Neutrophil (primary cell): ENCODE results near the gene NNT.
"Not testable (repeated sequence)": the region's sequence is repeated elsewhere in the genome, so short reads cannot be mapped to it uniquely, and the experiment has no call there.

Experiments used
- H3K27ac ChIP-seq: fragments of 200-600 bp; sonication (generic); 2 replicates; pipeline ENCODE4 v1.5.1; 2016; ENCODE audit warnings: mild to moderate bottlenecking, moderate library complexity
- H3K27me3 ChIP-seq: fragments of 200-600 bp; sonication (generic); 2 replicates; pipeline ENCODE4 v1.6.0; 2016; ENCODE audit warnings: mild to moderate bottlenecking
- H3K36me3 ChIP-seq: fragments of 200-600 bp; sonication (generic); 2 replicates; pipeline ENCODE4 v1.5.1; 2017
- H3K4me1 ChIP-seq, 2 experiments: fragments of 200-600 bp in 1 of 2; sonication (generic) in 1 of 2; 1 replicate in 1 of 2; 2 replicates in 1 of 2; pipeline versions ENCODE4 v1.5.1 to v1.6.1; 2013 to 2016; ENCODE audit warnings: low read depth in 1 of 2, low read length in 1 of 2, mild to moderate bottlenecking in 1 of 2, moderate library complexity in 1 of 2; ENCODE audit not compliant: control insufficient read depth in 1 of 2, insufficient read depth in 1 of 2
- H3K4me3 ChIP-seq, 2 experiments: fragments of 200-600 bp in 1 of 2; sonication (generic) in 1 of 2; 1 replicate in 1 of 2; 2 replicates in 1 of 2; pipeline ENCODE4 v1.5.1; 2013 to 2016; ENCODE audit warnings: low read depth in 1 of 2, low read length in 1 of 2, mild to moderate bottlenecking in 1 of 2, moderate library complexity in 1 of 2
- H3K9me3 ChIP-seq: fragments of 200-600 bp; sonication (generic); 2 replicates; pipeline ENCODE4 v1.5.1; 2016
- TF ChIP-seq, protein P1 (sequence below): fragments of 200-600 bp; sonication (generic); IDR thresholded peaks from 2 replicates; pipeline ENCODE4 v1.5.1; 2016; ENCODE audit warnings: antibody characterized with exemption

The NNT gene

DNA sequence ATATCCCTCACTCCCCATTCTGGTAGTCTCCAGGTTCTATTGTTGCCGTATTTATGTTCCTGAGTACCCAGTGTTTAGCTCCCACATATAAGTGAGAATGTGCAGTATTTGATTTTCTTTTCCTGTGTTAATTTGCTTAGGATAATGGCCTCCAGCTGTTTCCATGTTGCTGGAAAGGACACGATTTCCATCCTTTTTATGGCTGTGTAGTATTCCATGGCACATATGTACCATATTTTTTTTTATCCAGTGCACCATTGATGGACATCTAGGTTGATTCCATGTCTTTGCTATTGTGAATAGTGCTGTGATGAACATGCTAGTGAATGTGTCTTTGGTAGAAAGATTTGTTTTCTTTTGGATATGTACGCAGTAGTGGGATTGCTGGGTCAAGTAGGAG, 98.2 kb downstream of the NNT start:
- H3K4me3 ChIP-seq: no peak overlapping the region
- no peaks in the 10 kb centered on the region for H3K4me1 ChIP-seq
- H3K27me3 ChIP-seq: no peaks in the 10 kb centered on the region
- TF ChIP-seq, protein P1, sequence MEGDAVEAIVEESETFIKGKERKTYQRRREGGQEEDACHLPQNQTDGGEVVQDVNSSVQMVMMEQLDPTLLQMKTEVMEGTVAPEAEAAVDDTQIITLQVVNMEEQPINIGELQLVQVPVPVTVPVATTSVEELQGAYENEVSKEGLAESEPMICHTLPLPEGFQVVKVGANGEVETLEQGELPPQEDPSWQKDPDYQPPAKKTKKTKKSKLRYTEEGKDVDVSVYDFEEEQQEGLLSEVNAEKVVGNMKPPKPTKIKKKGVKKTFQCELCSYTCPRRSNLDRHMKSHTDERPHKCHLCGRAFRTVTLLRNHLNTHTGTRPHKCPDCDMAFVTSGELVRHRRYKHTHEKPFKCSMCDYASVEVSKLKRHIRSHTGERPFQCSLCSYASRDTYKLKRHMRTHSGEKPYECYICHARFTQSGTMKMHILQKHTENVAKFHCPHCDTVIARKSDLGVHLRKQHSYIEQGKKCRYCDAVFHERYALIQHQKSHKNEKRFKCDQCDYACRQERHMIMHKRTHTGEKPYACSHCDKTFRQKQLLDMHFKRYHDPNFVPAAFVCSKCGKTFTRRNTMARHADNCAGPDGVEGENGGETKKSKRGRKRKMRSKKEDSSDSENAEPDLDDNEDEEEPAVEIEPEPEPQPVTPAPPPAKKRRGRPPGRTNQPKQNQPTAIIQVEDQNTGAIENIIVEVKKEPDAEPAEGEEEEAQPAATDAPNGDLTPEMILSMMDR: no peak
- H3K36me3 ChIP-seq: peaks cover 37% of the 10 kb centered on the region
- no peak overlapping the region for H3K27ac ChIP-seq
- no peaks in the 10 kb centered on the region for H3K9me3 ChIP-seq

DNA sequence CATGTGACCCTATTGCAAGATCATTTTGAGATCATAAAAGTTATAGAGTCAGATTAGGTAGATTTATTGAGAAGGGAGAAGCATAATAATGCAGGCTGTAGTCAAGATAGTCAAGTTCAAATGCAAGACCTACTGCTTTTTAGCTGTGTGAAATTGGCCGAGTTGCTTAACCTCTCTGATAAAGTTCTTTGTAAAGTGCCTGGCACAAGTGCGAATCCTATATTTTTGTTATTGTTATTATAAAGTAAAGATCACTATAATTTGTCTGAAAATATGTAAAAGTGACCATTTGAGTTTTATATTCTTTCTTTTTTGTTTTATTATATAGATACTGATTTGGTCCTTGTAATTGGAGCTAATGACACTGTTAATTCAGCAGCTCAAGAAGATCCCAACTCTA, 99.3 kb downstream of the NNT start:
- TF ChIP-seq, protein P1: no peak
- peaks cover 37% of the 10 kb centered on the region for H3K36me3 ChIP-seq
- no peaks in the 10 kb centered on the region for H3K9me3 ChIP-seq
- no peaks in the 10 kb centered on the region for H3K27me3 ChIP-seq
- H3K27ac ChIP-seq: no peak overlapping the region
- H3K4me1 ChIP-seq: no peaks in the 10 kb centered on the region
- H3K4me3 ChIP-seq: no peak overlapping the region

DNA sequence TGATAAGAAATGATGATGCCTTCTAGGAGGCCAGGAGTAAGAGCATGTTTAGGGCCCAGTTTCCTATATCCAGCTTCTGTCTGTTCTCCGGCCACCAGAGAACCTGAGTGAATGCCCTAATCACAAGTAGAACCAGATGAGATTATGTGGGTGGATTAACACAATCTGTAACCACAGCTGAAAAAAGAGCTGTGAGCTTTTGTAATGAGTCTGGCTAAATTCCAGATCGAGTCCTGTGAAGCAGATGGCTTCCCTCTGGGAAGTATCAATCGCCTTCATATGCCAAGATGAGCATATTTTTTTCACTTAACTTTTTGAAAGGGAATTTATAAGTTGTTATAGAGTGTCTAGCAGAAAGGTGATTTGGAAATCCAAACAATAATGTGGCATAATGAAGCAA, 99.8 kb downstream of the NNT start:
- Histone ChIP-seq H3K36me3 (peaks cover 37% of the 10 kb centered on the region), H3K27ac (no peak overlapping the region), H3K4me3 (no peak overlapping the region), H3K9me3 (no peaks in the 10 kb centered on the region), H3K27me3 (no peaks in the 10 kb centered on the region), H3K4me1 (no peaks in the 10 kb centered on the region)
- TF ChIP-seq, protein P1: no peak

DNA sequence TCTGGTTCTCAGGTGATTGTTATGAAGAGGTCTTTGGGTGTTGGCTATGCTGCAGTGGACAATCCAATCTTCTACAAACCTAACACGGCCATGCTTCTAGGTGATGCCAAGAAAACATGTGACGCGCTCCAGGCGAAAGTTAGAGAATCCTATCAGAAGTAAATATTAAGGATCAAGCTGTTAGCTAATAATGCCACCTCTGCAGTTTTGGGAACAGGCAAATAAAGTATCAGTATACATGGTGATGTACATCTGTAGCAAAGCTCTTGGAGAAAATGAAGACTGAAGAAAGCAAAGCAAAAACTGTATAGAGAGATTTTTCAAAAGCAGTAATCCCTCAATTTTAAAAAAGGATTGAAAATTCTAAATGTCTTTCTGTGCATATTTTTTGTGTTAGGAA, 101.3 kb downstream of the NNT start:
- TF ChIP-seq, protein P1: no peak
- Histone ChIP-seq H3K9me3 (no peaks in the 10 kb centered on the region), H3K36me3 (peaks cover 37% of the 10 kb centered on the region), H3K4me3 (no peak overlapping the region), H3K27ac (no peak overlapping the region), H3K4me1 (no peaks in the 10 kb centered on the region), H3K27me3 (no peaks in the 10 kb centered on the region)

DNA sequence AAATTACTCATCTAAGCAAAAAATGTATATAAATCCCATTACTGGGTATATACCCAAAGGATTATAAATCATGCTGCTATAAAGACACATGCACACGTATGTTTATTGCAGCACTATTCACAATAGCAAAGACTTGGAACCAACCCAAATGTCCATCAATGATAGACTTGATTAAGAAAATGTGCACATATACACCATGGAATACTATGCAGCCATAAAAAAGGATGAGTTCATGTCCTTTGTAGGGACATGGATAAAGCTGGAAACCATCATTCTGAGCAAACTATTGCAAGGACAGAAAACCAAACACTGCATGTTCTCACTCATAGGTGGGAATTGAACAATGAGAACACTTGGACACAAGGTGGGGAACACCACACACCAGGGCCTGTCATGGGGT, 103.6 kb downstream of the NNT start:
- not testable (repeated sequence) for H3K4me1 ChIP-seq, H3K4me3 ChIP-seq, H3K27me3 ChIP-seq, H3K9me3 ChIP-seq, H3K27ac ChIP-seq
- H3K36me3 ChIP-seq: peaks cover 34% of the 10 kb centered on the region

DNA sequence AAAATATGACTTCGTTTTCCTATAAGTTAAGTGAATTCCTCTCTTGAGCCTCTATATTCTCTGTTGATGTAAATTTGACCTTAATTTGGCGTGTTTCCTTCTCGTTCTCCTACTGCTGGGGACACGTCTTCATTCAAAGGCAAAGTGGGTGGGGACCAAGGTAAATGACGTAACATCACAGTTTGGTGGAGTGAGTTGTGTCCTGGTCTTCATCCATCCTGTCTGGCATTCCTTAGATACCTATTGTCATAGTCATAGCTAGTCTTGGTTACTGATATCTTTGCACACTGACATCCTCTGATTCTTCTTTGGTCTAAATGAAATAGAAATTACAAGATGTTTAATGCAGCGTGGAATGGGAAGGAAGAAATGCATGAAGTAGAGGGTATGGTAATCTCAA, 108.5 kb downstream of the NNT start:
- no peak overlapping the region for H3K27ac ChIP-seq
- no peaks in the 10 kb centered on the region for H3K27me3 ChIP-seq
- H3K36me3 ChIP-seq: no peaks in the 10 kb centered on the region
- TF ChIP-seq, protein P1: no peak
- no peaks in the 10 kb centered on the region for H3K4me1 ChIP-seq
- no peaks in the 10 kb centered on the region for H3K9me3 ChIP-seq
- no peak overlapping the region for H3K4me3 ChIP-seq
